Neutrophil (primary cell): ENCODE data around the gene KCNE3.
A peak's percentile ranks its signal among the peaks of the same experiment; 100 is the strongest.

Experiments used
- H3K27ac ChIP-seq: fragments of 200-600 bp; sonication (generic); 2 replicates; pipeline ENCODE4 v1.5.1; 2016; ENCODE audit warnings: mild to moderate bottlenecking, moderate library complexity
- H3K27me3 ChIP-seq: fragments of 200-600 bp; sonication (generic); 2 replicates; pipeline ENCODE4 v1.6.0; 2016; ENCODE audit warnings: mild to moderate bottlenecking
- H3K36me3 ChIP-seq: fragments of 200-600 bp; sonication (generic); 2 replicates; pipeline ENCODE4 v1.5.1; 2017
- H3K4me1 ChIP-seq, 2 experiments: fragments of 200-600 bp in 1 of 2; sonication (generic) in 1 of 2; 1 replicate in 1 of 2; 2 replicates in 1 of 2; pipeline versions ENCODE4 v1.5.1 to v1.6.1; 2013 to 2016; ENCODE audit warnings: low read depth in 1 of 2, low read length in 1 of 2, mild to moderate bottlenecking in 1 of 2, moderate library complexity in 1 of 2; ENCODE audit not compliant: control insufficient read depth in 1 of 2, insufficient read depth in 1 of 2
- H3K4me3 ChIP-seq, 2 experiments: fragments of 200-600 bp in 1 of 2; sonication (generic) in 1 of 2; 1 replicate in 1 of 2; 2 replicates in 1 of 2; pipeline ENCODE4 v1.5.1; 2013 to 2016; ENCODE audit warnings: low read depth in 1 of 2, low read length in 1 of 2, mild to moderate bottlenecking in 1 of 2, moderate library complexity in 1 of 2
- H3K9me3 ChIP-seq: fragments of 200-600 bp; sonication (generic); 2 replicates; pipeline ENCODE4 v1.5.1; 2016
- TF ChIP-seq, protein P1 (sequence below): fragments of 200-600 bp; sonication (generic); IDR thresholded peaks from 2 replicates; pipeline ENCODE4 v1.5.1; 2016; ENCODE audit warnings: antibody characterized with exemption

Gene KCNE3

DNA sequence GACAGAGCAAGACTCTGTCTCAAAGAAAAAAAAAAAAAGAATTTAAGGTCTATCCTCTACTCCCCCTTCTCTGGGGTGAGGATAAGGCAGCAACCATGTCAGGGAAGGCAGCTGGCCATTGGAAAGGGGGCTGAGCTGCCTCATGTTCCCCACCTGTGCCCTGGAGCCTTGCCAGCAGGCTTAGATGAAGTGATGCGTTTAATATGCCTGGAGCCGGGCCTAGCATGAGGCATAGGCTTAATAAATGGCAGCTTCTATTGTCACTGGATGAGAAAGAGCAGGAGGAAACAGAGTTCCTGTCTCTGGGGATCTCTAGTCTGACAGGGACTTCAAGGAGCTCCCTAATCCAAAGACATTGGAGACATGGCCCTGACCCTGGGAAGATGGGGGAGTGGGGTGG is 3.2 kb upstream of the KCNE3 start:
- no peaks in the 10 kb centered on the region for H3K36me3 ChIP-seq
- H3K27ac ChIP-seq = no peak overlapping the region
- peaks cover 47 to 52% of the 10 kb centered on the region in 2 experiments for H3K4me1 ChIP-seq
- TF ChIP-seq, protein P1, sequence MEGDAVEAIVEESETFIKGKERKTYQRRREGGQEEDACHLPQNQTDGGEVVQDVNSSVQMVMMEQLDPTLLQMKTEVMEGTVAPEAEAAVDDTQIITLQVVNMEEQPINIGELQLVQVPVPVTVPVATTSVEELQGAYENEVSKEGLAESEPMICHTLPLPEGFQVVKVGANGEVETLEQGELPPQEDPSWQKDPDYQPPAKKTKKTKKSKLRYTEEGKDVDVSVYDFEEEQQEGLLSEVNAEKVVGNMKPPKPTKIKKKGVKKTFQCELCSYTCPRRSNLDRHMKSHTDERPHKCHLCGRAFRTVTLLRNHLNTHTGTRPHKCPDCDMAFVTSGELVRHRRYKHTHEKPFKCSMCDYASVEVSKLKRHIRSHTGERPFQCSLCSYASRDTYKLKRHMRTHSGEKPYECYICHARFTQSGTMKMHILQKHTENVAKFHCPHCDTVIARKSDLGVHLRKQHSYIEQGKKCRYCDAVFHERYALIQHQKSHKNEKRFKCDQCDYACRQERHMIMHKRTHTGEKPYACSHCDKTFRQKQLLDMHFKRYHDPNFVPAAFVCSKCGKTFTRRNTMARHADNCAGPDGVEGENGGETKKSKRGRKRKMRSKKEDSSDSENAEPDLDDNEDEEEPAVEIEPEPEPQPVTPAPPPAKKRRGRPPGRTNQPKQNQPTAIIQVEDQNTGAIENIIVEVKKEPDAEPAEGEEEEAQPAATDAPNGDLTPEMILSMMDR = no peak
- no peaks in the 10 kb centered on the region for H3K9me3 ChIP-seq
- H3K4me3 ChIP-seq = no peak overlapping the region
- H3K27me3 ChIP-seq = no peaks in the 10 kb centered on the region

DNA sequence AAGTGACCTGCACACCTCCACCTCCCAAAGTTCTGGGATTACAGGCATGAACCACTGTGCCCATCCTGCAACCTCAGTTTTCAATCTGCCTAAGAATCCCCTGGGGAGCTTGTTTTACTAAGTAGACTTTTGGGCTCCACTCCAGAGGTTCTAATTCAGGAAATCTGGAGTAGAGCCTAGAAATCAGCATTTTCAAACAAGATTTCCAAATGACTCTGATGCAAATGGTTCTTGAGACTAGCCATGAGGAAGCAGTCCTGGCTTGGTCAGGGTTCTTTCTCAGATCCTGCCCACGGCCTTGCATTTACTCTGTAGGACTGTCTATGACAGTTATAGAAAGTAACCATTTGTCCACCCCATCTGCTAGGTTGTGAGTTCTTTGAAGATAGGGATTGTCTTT is 1.6 kb upstream of the KCNE3 start:
- peaks cover 60 to 64% of the 10 kb centered on the region in 2 experiments for H3K4me1 ChIP-seq
- H3K4me3 ChIP-seq = no peak overlapping the region
- H3K36me3 ChIP-seq = no peaks in the 10 kb centered on the region
- H3K27ac ChIP-seq = no peak overlapping the region
- no peaks in the 10 kb centered on the region for H3K27me3 ChIP-seq
- H3K9me3 ChIP-seq = no peaks in the 10 kb centered on the region
- TF ChIP-seq, protein P1 = no peak

GRCh38 chr11:74468521-74468920 is 1.2 kb upstream of the KCNE3 start:
- Histone ChIP-seq H3K9me3 (no peaks in the 10 kb centered on the region), H3K27ac (no peak overlapping the region), H3K27me3 (no peaks in the 10 kb centered on the region), H3K4me3 (no peak overlapping the region), H3K4me1 (peaks cover 60 to 64% of the 10 kb centered on the region in 2 experiments), H3K36me3 (no peaks in the 10 kb centered on the region)
- TF ChIP-seq, protein P1 = no peak

DNA sequence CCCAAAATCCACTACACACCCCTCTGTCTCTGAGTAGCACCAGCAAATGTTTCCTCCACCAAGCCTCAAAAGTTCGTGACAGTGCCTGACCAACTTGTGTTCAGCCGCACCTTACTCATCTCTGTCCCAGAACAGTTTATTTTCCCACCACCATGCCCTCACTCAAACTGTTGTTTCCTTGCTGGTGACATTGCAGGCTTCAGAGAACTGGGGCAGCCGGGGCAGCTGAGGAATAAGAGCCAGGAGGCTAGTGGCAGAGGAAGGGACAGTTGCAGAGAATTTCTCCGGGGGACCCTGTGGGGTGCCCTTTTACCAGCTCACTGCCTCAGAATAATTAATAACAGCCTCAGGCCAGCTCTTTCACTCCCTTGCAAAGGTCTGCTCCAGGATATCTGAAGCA is 709 bp upstream of the KCNE3 start:
- no peaks in the 10 kb centered on the region for H3K27me3 ChIP-seq
- H3K4me1 ChIP-seq = peaks cover 61 to 64% of the 10 kb centered on the region in 2 experiments
- peak overlapping the region; percentile 68 to 75 for H3K4me3 ChIP-seq
- H3K36me3 ChIP-seq = no peaks in the 10 kb centered on the region
- TF ChIP-seq, protein P1 = no peak
- no peaks in the 10 kb centered on the region for H3K9me3 ChIP-seq
- H3K27ac ChIP-seq = peak overlapping the region; percentile 65

GRCh38 chr11:74465291-74465708 is 2.0 kb downstream of the KCNE3 start:
- TF ChIP-seq, protein P1 = no peak
- H3K4me1 ChIP-seq = peaks cover 67 to 79% of the 10 kb centered on the region in 2 experiments
- H3K36me3 ChIP-seq = peaks cover 1% of the 10 kb centered on the region
- no peaks in the 10 kb centered on the region for H3K9me3 ChIP-seq
- peak overlapping the region; percentile 97 for H3K27ac ChIP-seq
- H3K27me3 ChIP-seq = no peaks in the 10 kb centered on the region
- H3K4me3 ChIP-seq = no peak overlapping the region

DNA sequence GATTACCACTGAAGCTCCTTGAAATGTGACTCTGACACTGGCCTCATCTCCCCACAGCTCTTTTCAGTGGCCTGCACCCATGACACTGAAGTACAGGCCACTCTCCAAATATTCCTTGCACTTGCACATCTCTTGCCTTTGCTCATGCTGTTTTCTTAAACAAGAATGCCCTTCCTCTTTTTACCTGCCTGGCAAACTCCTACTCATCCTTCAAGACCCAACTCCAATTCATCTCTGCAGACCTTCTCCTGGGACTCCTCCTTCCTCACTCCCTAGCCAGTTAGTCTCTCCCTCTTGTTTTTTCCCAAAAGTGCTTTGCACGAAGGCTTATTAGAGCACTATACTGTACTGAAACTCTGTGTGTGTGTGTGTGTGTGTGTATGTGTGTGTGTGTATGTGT is 2.6 kb downstream of the KCNE3 start:
- no peaks in the 10 kb centered on the region for H3K27me3 ChIP-seq
- H3K4me3 ChIP-seq = peak overlapping the region in 1 of 2 experiments; percentile 8

More for the DNA sequence above, 2.6 kb downstream of the KCNE3 start:
- Histone ChIP-seq H3K9me3 (no peaks in the 10 kb centered on the region), H3K4me1 (peaks cover 69 to 85% of the 10 kb centered on the region in 2 experiments), H3K36me3 (peaks cover 7% of the 10 kb centered on the region), H3K27ac (peak overlapping the region; percentile 97)
- TF ChIP-seq, protein P1 = no peak
